GM03348 (cell line): Measurements from ENCODE around the gene NSD2.
A peak's percentile ranks its signal among the peaks of the same experiment; 100 is the strongest.
"Not testable (repeated sequence)": the region's sequence is repeated elsewhere in the genome, so short reads cannot be mapped to it uniquely, and the experiment has no call there.

ENCODE experiments used
- DNase-seq: peaks from one replicate; pipeline ENCODE4 v3.0.0; 2012; ENCODE audit warnings: low spot score

The NSD2 gene

DNA sequence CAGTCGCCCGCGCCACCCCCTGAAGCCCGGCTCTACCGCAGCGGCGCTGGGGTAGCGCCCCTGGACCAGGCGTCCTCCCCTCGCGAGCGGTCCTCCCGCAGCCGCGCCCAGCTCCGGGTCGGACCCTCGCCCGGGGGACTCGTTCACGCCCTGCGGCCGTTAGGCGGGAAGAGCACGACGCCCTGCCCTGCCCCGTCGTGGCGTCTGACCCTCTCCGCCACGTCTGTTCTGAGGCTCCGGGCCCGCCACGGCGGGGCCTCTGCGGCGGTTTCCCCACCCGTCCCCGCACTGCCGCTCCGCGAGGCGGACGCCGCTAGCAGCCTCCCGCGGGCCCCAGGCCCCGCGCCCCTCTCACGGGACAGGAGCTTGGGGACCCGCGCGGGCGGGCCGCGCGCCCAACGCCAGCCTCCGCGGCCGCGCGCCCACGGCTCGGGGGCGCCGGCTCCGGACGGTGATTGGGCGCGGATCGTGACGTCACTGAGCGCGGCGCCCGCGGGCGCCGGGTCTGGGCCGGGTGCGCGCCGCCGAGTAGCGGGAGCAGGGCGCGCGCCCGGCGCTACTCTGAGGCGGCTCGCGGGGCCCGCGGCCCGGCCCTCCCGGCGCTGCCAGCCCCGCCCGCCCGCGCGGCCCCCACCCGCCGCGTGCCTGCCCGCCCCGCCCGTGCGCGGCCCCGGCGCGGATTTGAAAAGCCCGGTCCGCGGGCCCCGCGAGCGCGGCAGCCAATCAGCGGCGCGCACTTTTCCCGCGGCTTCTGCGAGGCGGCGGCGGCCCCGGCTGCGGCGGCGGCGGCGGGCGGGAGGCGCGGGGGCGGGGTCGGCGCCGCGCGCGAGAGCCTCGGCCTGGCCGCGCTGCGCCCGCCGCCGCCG lies at the start of gene NSD2:
Gene NSD2 (plus strand): TSS at position 816 of the 866 bp plus-strand sequence. CDS start 29,262 bp downstream, outside the sequence.
- DNase-seq, result peak; percentile 99

DNA sequence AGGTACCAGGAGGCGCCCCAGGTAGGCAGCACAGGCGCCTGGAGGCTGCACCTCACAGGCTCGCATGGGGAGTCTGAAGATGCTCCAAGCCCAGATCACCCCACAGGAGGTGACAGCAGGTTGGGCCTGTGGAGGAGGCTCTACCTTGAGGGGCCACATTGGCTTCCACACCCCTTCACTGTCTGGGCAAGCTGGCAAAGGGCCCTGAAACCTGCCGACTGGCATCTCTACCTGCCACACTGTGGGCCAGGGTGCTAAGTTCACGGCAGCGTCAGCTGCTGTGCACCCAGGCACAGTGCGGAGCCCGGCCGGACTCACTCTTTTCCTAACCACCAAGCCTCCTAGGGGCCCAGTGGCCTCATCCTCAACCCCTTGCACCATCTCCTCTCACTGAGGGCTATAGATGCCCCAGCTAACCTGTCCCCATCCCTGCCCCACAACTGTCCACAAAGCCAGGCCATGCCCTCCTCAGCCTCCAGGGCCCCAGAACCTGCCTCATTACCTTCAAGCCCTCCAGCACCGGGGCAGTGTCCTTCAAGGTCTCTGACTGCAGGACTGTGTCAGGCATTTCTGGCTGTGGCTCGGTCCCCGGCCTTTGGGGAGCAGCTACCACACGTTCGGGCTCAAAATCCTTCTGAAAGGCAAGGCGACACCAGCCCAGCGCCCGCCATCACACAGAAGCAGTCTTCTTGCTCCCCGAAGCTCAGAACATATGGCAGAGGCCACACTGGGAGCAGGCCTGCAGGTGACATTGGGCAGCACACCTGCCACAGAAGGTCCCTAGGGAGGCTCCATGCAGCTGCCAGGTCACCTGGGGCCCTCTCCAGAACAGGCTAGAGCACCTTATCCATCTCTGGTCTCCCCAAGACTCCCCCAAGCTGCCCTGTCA lies 49.3 kb upstream of the NSD2 start:
- no peak for DNase-seq

DNA sequence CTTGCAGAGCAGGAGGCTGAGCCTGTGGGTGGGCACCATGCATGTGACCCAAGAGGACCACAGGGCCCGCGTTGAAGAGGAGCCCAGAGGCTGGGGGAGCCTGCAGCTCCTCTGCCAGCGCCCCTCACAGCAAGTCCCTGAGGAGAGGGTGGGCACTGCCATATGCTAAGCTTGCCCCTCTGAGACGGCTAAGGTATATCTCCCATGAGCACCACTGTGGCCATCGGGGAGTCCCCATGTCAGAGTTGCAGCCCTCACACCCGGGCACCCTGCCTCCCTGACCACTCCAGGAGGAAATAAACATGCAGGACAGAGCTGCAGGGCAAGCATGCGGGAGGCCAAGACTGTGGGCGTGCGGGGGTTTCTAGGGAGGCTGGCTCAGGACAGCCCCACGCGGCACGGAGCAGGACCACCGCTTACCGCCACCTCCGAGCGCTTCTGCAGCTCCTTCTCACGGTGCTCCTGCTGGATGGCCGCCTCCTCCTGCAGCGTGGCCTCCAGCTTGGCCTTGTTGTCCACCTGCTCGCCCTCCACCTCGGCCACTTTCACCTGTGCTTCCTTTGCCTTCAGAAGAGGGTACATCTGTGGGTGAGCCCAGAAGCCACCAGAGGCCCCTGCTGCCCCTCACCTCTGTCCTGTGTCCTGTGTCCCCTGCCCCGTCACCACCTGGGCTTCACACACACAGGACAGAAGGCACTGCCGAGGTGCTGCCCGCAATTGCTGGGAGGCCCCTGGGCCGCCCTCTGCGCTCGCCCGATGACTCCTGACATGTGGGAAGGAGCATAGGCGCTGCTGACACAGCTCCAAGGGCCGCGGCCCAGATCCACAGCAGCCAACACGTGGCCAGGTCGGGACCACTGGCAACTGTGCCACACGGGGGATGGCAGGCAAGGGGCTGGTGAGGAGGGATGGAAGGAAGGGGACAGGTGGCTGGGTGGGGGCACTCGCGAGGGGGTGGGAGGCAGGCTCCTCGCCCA lies 48.3 kb upstream of the NSD2 start:
- DNase-seq, result no peak

DNA sequence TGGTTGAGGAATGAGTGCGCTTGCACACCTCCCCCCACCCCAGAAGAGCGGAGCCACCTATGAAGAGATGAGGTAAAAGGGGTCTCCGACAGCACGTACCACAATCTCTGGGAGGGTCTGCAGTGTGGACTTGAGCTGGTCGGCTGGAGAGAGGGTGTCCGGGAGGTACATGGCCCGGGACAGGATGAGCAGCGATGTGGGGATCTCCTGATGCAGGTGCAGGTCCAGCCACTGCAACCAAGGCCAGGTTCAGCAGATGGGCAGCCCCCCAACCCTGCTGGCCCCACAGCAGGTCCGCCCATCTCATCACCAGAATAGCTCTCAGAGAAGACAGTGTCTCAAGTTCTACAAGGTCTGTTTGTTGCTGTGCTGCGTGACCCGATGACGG lies 47.7 kb upstream of the NSD2 start:
- DNase-seq, result no peak

DNA sequence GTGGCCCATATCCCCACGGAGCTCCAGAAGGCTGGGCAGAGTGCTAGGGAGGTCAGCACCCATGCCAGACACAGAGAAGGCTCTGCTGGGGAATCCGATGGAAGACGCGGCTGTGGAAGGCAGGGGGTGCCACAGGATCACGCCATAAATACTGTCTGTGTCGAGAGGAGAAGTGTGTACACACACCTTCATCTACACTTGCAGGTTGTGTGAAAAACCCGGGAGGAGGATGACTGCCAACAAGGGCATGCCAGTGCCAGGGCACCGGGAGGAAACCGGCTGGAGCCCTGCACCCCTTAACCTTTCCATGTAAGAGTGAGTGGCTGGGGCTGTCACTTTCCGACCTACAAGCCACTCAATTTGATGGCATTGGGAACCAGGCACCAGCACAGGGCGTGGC lies 46.4 kb upstream of the NSD2 start:
- no peak for DNase-seq

DNA sequence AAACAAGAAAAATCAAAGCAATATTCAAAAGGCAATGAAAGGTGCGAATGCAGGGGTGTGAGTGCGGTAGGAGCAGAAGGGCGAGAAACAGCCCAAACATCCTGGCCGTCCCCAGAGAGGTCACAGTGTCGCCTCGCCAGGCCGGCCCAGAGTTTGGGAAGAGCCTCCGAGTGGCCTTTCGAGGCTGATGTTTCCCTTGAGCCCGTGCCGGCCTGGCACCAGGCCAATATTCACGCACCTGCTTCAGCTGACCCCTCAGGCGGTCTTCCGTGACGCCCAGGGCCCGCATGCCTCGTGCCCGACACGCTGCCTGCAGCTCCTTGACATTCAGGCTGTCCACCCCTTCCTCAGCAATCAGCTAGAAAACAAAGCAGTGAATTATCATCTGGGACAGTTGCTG lies 45.9 kb upstream of the NSD2 start:
- no peak for DNase-seq

DNA sequence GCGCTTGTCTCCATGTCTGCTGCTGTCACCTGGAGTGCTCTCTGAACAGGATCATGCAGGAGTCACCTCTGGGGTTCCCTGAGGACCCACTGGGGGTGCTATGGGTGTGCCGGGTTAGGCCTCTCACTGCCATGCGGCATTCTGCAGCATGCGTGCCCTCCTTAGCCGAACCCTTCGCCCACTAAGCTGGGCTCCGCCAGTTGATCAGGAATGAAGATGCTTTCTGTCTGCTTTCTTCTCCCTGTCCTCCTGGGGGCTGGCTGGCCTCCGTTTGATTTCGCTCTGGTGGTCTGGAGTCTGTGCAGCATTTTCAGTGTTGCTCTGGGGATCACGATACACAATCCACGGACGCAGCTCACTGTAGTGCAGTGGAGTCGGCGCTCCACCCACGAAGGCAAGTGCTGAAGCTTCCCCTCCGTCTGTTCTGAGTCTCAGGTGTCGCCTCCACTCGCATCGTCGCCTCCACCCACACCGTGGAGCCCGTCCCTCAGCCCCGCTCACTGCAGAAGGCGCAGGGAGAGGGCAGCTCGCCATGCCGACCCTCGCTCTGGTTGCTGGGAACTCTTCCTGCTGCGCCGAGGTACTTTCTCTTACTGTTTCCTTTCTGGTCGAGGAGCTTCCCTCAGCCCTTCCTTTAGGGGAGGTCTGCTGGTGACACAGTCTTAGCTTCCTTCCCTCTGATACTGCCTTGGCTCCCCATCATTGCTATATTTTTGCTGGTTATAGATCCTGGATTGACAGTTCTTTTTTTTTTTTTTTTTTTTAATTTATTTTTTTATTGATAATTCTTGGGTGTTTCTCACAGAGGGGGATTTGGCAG lies 44.5 kb upstream of the NSD2 start:
- no peak for DNase-seq

DNA sequence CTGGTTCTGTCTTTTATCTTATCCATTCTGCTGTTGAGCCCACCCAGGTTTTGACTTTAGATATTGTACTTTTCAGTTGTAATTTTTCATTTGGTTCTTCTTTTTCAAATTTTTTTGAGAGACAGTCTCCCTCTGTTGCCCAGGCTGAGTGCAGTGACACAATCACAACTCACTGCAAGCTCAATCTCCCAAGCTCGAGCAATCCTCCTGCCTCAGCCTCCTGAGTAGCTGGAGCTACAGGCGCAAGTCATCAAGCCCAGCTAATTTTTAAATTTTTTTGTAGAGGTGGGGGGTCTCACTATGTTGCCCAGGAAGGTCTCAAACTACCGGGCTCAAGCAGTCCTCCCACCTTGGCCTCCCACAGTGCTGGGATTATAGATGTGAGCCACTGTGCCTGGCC lies 41.0 kb upstream of the NSD2 start:
- DNase-seq, result no peak

DNA sequence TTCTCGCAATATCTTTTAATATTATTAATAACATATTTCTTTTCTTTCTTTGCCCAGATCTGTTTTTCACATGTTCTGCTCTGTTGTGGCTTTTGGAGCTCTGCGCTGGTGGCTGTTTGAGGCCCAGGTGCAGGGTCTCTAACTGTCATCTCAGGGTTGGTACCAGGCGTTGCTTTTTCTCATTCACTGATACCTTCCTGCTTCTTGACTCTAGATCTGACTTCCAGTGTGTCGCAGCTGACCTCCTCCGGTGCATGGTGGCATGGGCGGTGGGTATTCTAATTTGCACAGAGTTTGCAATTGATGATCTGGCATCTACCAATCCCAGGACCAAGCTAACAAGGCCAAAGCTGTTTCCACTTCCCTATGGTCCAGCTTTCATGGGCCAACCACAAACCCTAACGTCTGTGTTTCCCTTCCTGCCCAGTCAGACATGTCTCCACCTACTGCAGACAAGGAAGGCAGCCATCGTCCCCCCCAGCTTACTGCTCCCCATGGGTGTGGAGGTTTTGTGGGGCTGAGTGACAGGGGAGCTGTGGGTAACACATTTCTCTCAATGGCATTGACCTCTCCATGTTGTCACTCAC lies 40.5 kb upstream of the NSD2 start:
- DNase-seq, result no peak

DNA sequence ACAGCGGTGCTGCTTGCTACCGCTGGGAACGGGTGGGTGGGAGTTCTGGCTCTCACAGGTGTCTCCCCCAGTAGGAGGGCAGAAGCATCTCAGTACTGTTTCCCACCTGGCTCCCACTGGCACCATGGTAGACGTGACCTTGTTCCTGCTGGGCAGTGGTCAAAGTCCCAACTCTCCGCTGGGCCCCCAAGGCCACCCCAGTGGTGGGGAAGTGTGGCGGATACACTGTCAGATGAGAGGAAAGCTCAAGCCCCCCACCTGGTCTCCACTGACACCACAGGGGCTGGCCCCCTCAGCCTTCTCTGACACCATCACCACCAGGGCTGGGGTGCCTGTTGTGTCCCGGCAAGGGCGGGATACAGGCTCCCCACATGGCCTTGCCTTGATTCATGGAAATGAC lies 39.9 kb upstream of the NSD2 start:
- DNase-seq, result no peak

DNA sequence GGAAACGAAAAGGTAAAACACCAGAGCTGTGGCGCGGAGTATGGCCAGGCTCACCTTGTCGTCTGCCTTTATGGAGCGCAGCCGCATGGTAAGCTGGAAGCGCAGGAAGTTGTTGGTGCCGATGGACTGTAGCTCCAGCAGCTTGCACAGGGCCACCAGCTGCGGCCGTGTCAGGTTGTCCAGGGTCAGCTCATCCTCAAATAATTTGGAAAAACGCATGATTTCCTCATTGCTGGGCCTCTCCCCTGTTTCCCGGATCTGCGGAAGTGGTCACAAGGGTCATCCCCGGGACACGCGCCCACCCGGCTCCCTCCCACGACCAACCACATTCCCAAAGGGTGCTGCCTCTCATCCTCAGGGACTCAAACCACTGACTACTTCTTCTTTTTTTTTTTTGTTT lies 38.5 kb upstream of the NSD2 start:
- DNase-seq, result no peak

DNA sequence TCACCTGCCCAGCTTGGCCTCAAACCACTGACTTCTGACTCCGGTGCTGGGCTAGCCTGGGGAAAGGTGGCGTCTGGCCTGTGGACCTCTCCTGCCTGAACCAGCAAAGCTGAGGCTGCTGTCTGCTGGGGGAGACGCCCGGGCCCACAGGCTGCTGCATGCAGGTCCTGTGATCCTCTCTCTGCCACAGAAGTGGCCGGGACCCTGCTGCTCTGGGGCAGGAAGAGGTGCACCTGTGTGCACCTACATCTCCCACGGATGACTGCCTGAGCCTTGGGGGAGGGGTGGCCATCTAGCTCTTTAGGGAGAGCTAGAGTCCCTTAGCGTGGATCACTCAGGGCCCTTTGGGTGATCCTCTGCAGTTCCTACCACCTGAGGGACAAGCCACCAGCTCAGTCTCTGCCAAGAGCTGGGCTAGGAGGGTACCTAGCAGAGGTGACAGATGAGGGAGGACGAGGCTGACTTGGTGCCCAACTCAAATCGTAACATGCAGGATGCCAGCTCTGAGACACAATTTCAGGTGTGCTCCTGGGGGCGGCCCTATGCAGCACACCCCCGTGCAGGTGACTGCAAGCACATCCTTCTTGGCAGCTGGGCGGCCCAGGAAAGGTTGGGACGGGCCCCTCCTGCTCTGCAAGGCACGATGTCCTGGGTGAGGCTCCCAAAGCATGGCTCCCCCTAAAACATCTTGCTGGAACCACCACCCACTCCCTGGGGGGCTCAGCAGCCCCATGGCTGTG lies 37.7 kb upstream of the NSD2 start:
- no peak for DNase-seq

DNA sequence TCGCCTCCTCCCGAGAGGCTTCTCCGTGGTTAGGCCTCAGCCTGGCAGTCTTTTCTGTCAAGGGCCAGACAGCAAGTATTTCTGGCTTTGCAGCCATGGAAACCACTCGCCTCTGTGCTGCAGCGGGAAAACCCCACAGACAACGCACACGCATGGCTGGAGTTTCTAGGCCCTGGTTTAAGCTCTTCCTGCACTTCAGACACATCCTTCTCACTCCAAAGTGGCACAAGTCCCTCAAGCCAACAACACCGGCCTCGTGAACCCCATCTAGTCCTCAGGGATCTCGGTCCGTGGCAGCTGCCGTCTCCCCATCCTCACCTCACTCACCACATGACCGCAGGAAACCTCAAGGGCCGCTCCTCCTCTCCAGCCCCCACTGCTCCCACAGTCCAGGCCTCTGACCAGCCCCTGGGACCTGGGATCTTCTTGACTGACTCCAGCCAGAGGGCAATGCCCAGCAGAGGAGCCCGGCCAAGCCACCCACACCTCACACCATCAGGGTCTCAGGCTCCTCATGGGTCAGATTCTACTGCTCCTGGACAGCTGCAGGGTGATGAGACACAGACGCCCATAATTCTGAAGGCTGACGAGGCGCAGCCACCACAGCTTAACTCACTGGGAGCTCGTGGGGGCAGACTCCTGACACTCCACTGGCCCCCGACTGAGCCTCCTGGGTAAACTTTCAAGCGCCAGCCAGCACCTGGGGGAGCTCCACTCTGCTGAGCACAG lies 37.0 kb upstream of the NSD2 start:
- DNase-seq, result no peak

DNA sequence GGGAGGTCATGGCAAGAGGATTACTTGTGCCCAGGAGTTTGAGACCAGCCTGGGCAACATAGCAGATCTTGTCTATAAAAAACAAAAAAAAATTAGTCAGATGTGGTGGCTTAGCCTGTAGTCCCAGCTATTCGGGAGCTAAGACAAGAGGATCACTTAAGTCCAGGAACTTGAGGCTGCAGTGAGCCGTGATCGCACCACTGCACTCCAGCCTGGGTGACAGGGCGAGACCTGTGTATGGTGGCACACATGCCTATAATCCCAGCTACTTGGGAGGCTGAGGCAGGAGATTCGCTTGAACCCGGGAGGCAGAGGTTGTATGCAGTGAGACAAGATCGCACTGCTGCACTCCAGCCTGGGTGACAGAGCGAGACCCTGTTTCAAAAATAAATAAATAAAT lies 35.4 kb upstream of the NSD2 start:
- DNase-seq, result not testable (repeated sequence)

DNA sequence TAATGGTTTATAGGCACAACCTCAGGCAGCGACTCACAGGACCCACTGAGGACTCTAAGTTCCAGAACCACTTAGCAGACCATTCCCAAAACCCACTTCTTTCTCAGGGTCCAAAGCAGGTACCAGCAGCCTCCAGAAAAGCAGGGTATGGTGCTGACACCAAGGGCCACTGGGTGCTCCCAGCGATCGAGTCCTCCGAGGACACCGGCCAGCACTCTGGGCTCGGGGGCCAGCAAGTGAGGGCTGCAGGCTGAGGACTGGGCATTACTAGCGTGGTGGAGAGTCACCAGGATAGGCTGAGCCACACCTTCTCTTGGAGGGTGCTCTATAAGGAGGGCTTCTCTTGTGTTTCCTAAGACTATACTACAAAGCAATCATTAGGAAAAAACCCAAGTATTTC lies 34.5 kb upstream of the NSD2 start:
- DNase-seq, result no peak

DNA sequence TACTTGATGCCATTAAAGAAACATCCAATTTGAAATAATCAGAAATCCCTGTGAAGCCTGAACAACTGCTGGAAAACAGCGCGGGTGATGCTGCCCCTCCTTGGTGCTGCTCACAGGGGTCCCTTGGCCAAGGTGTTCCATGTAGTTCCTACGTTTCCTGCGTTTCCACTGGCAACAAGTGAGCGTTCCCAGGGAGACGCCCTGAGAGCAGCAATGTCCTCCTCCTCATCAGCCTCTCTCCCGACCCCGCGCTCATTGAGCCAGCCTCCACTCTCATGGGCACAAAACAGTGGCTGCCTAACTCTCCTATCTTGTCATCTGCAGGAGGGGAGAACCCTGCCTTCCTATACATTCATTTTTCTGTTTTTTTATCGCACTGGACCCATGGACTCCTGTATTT lies 34.1 kb upstream of the NSD2 start:
- no peak for DNase-seq

DNA sequence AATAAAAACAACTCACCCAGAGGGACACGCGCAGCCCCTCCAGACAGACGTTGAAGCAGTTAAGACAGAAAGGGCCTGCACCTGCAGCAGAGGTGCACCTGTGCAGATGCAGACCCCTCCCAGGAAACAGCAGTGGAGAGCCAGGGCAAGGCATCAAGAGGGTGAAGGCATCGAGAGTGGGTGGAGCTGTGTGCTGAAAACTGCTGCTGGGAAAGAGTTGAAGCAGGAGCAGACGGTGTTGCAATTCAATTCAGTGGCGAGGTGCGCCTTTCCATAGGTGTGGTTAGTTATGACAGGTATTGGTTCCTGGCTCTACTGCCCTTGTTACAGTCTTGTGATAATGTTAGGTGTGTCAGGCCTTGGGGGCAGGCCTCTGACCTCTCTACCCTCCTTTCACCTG lies 31.9 kb upstream of the NSD2 start:
- no peak for DNase-seq

DNA sequence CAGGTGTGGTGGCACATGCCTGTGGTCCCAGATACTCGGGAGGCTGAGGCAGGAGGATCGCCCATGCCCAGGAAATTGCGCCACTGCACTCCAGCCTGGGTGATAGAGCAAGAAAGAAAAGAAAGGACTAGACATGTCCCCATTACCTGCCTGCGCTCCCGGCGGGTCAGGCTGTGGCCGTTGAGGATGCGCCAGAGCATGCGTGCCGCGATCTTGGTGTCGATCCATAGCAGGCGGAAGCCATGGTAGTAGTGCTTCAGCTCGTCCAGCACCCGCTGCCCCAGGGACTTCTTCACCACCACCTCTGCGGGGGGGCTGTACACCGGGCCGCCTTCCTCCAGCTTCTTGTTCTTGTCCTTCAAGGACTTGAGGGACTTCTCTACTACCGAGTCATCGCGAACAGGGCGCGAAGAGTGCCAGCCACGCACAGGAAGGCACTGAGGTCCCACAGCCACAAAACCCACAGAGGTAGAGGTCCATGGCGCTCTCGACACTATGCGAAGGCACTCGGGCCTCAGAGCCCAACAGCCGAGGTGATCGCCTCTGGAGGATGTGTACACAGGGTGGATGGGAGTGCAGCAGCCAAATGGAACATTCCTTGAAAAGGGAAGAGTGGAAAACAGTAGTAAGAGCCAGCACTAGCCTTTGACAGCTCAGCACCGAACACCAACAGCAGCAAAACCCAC lies 29.8 kb upstream of the NSD2 start:
- no peak for DNase-seq

DNA sequence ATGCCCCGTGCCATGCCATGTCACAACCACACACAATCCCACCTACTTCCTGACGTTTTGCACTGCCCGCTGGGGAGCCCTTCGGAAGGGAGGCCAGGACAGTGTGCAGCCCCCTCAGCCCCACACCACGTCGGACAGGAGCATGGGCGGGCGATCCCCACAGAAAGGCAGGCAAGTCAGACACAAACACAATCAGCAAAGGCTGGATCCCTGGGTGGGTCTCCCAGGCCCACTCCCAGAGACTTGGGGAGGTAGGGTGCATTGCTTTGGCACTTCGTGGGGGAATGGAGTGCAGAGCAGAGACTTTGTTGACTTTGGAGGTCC lies 29.3 kb upstream of the NSD2 start:
- DNase-seq, result no peak
